CD8-positive, alpha-beta memory T cell (primary cell): ENCODE measurements around the gene MLLT3. TPM values are rescaled to one million over a fixed set of nuclear protein-coding genes. Genes with fewer than 3 reads are reported as not detected.

Experiments
- CTCF ChIA-PET: fragments of 350-600 bp; sonication (Branson Sonifier 250); formaldehyde crosslinking; loops from one replicate; lab custom pipeline; 2021; ENCODE audit warnings: antibody characterized with exemption; lab: Charles Lee
- POLR2A ChIA-PET: fragments of 350-600 bp; sonication (Branson Sonifier 250); formaldehyde crosslinking; loops from one replicate; lab custom pipeline; 2021; ENCODE audit warnings: antibody characterized with exemption; lab: Charles Lee
- DNase-seq, 5 donors: peaks; one replicate each; pipeline versions ENCODE4 v3.0.0 to v3.0.0-alpha.2; 2020 to 2022; ENCODE audit warnings: mixed read lengths in 1 of 5
- H3K27ac ChIP-seq: one replicate; pipeline ENCODE4 v1.7.0; 2013; ENCODE audit warnings: low read depth, mild to moderate bottlenecking, low read length, moderate library complexity
- H3K27me3 ChIP-seq: 2 replicates; pipeline ENCODE4 v1.7.0; 2013; ENCODE audit warnings: low read length, mild to moderate bottlenecking; ENCODE audit not compliant: insufficient read depth, poor library complexity, severe bottlenecking
- H3K36me3 ChIP-seq: 2 replicates; pipeline ENCODE4 v1.7.0; 2013; ENCODE audit warnings: mild to moderate bottlenecking, low read length, moderate library complexity; ENCODE audit not compliant: insufficient read depth
- H3K4me1 ChIP-seq: 2 replicates; pipeline ENCODE4 v1.7.0; 2013; ENCODE audit warnings: mild to moderate bottlenecking, low read length, moderate library complexity; ENCODE audit not compliant: insufficient read depth
- H3K4me3 ChIP-seq: 2 replicates; pipeline ENCODE4 v1.7.0; 2013; ENCODE audit warnings: mild to moderate bottlenecking, low read length
- H3K9me3 ChIP-seq: 2 replicates; pipeline ENCODE4 v1.7.0; 2013; ENCODE audit warnings: mild to moderate bottlenecking, low read length
- H3K27ac Mint-ChIP-seq, 8 donors: one replicate each; pipeline ENCODE4 v1.8.0; 2020 to 2021; ENCODE audit warnings: mixed read lengths in 8 of 8, mild to moderate bottlenecking in 6 of 8, inconsistent platforms in 3 of 8, moderate library complexity in 3 of 8
- H3K27me3 Mint-ChIP-seq, 2 donors: one replicate each; pipeline ENCODE4 v1.8.0; 2020 to 2021; ENCODE audit warnings: mixed read lengths in 2 of 2, mild to moderate bottlenecking in 1 of 2, moderate library complexity in 1 of 2
- H3K36me3 Mint-ChIP-seq, 3 donors: one replicate each; pipeline ENCODE4 v1.8.0; 2020 to 2021; ENCODE audit warnings: mixed read lengths in 3 of 3, inconsistent platforms in 1 of 3, mild to moderate bottlenecking in 1 of 3
- H3K4me1 Mint-ChIP-seq, 3 donors: one replicate each; pipeline ENCODE4 v1.8.0; 2020 to 2021; ENCODE audit warnings: mixed read lengths in 3 of 3, inconsistent platforms in 1 of 3, mild to moderate bottlenecking in 1 of 3
- H3K4me3 Mint-ChIP-seq, 7 donors: one replicate each; pipeline ENCODE4 v1.8.0; 2020 to 2021; ENCODE audit warnings: mixed read lengths in 7 of 7, mild to moderate bottlenecking in 6 of 7, moderate library complexity in 4 of 7, inconsistent platforms in 2 of 7
- H3K9me3 Mint-ChIP-seq, 5 donors: one replicate each; pipeline ENCODE4 v1.8.0; 2020 to 2022; ENCODE audit warnings: mixed read lengths in 5 of 5, mild to moderate bottlenecking in 3 of 5, moderate library complexity in 2 of 5, inconsistent platforms in 1 of 5
- polyA plus RNA-seq: library from polyadenylated mRNA; unstranded; fragments of 300-500 nt; fragmentation: Illumina TruSeq; gene quantifications from one replicate; pipeline ENCODE4 v1.2.3, GENCODE V29; 2021
- total RNA-seq, 2 experiments: library from RNA; stranded (reverse); gene quantifications; one replicate each; pipeline ENCODE4 v1.2.3, GENCODE V29; 2021

MLLT3 gene
- total and polyA plus RNA-seq, 3 experiments from 2014 or later, result 24.6 to 37.0 (median 36.8) TPM

GRCh38 chr9:20507431-20507830 is 114.9 kb downstream of the MLLT3 start:
- no peaks in the 10 kb centered on the region for H3K36me3 ChIP-seq
- POLR2A ChIA-PET, result no interaction called here

GRCh38 chr9:20506099-20506900 is 116.0 kb downstream of the MLLT3 start:
- Mint-ChIP-seq H3K27ac (no peak overlapping the region), H3K9me3 (peaks cover 0 to 2% (median 0%) of the 10 kb centered on the region in 5 donors), H3K4me3 (no peak overlapping the region), H3K4me1 (peaks cover 61 to 76% (median 75%) of the 10 kb centered on the region in 3 donors), H3K36me3 (no peaks in the 10 kb centered on the region), H3K27me3 (no peaks in the 10 kb centered on the region)
- no peaks in the 10 kb centered on the region for H3K36me3 ChIP-seq
- no peak for DNase-seq
- POLR2A ChIA-PET, result no interaction called here
- H3K4me1 ChIP-seq, result peaks cover 57% of the 10 kb centered on the region
- no peaks in the 10 kb centered on the region for H3K27me3 ChIP-seq
- CTCF ChIA-PET, result no interaction called here
- H3K27ac ChIP-seq, result no peak overlapping the region
- H3K9me3 ChIP-seq, result no peaks in the 10 kb centered on the region
- H3K4me3 ChIP-seq, result no peak overlapping the region

More at GRCh38 chr9:20507431-20507830, 114.9 kb downstream of the MLLT3 start:
- H3K4me1 ChIP-seq, result peaks cover 61% of the 10 kb centered on the region
- Mint-ChIP-seq H3K27me3 (no peaks in the 10 kb centered on the region), H3K27ac (peak overlapping the region in 2 of 8 donors; percentile 7 to 38), H3K36me3 (peaks cover 0 to 1% (median 0%) of the 10 kb centered on the region in 3 donors), H3K9me3 (peaks cover 0 to 2% (median 0%) of the 10 kb centered on the region in 5 donors), H3K4me1 (peaks cover 69 to 86% (median 85%) of the 10 kb centered on the region in 3 donors), H3K4me3 (no peak overlapping the region)
- no peak for DNase-seq
- no peaks in the 10 kb centered on the region for H3K27me3 ChIP-seq
- H3K27ac ChIP-seq, result no peak overlapping the region
- no peaks in the 10 kb centered on the region for H3K9me3 ChIP-seq
- no peak overlapping the region for H3K4me3 ChIP-seq
- CTCF ChIA-PET, result no interaction called here

GRCh38 chr9:20505574-20505973 is 116.7 kb downstream of the MLLT3 start:
- Histone ChIP-seq H3K9me3 (no peaks in the 10 kb centered on the region), H3K4me1 (peaks cover 57% of the 10 kb centered on the region), H3K36me3 (no peaks in the 10 kb centered on the region), H3K27me3 (no peaks in the 10 kb centered on the region), H3K27ac (no peak overlapping the region), H3K4me3 (no peak overlapping the region)
- H3K9me3 Mint-ChIP-seq, result peaks cover 0 to 2% (median 0%) of the 10 kb centered on the region in 5 donors
- ChIA-PET POLR2A (no interaction called here), CTCF (no interaction called here)
- H3K27ac Mint-ChIP-seq, result peak overlapping the region in 3 of 8 donors; percentile 5 to 61 (median 37)
- no peaks in the 10 kb centered on the region for H3K27me3 Mint-ChIP-seq
- H3K4me1 Mint-ChIP-seq, result peaks cover 64 to 83% (median 82%) of the 10 kb centered on the region in 3 donors
- no peaks in the 10 kb centered on the region for H3K36me3 Mint-ChIP-seq
- no peak for DNase-seq
- H3K4me3 Mint-ChIP-seq, result peak overlapping the region in 1 of 7 donors; percentile 4

DNA sequence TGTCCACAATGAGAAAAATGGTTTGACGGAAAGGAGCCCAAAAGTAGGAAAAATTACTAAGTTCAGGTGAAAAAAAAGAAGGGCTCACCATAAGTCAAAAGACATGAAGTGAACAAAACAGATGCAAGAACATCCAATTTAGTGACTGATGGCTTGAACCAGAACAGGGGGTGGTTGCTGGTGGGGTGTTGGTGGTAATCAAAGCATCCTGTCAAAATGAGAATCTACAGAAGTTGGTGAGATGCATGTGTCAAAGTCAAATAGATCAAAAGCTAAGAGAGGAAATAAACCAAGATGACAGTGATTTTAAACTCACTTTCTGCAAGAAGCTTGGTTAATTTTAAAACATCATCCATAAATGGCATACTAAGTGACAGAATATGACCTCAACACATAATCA is 117.4 kb downstream of the MLLT3 start:
- H3K27me3 ChIP-seq, result no peaks in the 10 kb centered on the region
- no peaks in the 10 kb centered on the region for H3K9me3 ChIP-seq
- H3K27ac ChIP-seq, result no peak overlapping the region
- Mint-ChIP-seq H3K27ac (peak overlapping the region in 6 of 8 donors; percentile 2 to 40 (median 12)), H3K4me1 (peaks cover 65 to 87% (median 86%) of the 10 kb centered on the region in 3 donors), H3K4me3 (peak overlapping the region in 4 of 7 donors; percentile 1 to 16 (median 7)), H3K27me3 (no peaks in the 10 kb centered on the region), H3K36me3 (no peaks in the 10 kb centered on the region), H3K9me3 (peaks cover 0 to under 1% (median 0%) of the 10 kb centered on the region in 5 donors)
- peak in 2 of 5 donors; percentile 41 to 71 for DNase-seq
- no peak overlapping the region for H3K4me3 ChIP-seq
- CTCF ChIA-PET, result no interaction called here
- no peaks in the 10 kb centered on the region for H3K36me3 ChIP-seq
- POLR2A ChIA-PET, result no interaction called here
- H3K4me1 ChIP-seq, result peaks cover 62% of the 10 kb centered on the region

DNA sequence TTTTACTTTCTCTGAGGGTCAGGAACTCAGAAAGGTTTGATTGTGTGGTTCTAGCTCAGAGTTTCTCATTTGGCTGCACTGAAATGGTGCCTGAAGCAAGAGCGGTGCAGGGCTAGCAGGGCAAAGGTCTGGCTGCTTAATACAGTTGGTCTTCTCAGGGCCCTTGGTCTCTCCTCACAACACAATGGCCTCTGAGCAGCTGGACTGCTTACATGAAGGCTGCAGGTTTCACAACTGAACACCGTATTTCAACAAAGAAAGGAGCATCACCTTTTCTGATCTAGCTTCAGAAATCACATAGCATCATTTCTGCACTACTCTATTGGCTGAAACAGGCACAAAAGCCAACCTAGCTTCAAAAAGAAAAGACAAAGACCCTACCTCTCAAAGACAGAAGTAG is 122.2 kb downstream of the MLLT3 start:
- Mint-ChIP-seq H3K4me1 (peaks cover 53 to 85% (median 82%) of the 10 kb centered on the region in 3 donors), H3K4me3 (no peak overlapping the region), H3K27ac (peak overlapping the region in 1 of 8 donors; percentile 34), H3K27me3 (no peaks in the 10 kb centered on the region), H3K9me3 (no peaks in the 10 kb centered on the region), H3K36me3 (peaks cover 1 to 5% (median 3%) of the 10 kb centered on the region in 3 donors)
- ChIA-PET POLR2A (no interaction called here), CTCF (no interaction called here)
- Histone ChIP-seq H3K4me3 (no peak overlapping the region), H3K4me1 (peaks cover 36% of the 10 kb centered on the region), H3K9me3 (no peaks in the 10 kb centered on the region), H3K27me3 (no peaks in the 10 kb centered on the region), H3K27ac (no peak overlapping the region), H3K36me3 (no peaks in the 10 kb centered on the region)
- DNase-seq, result no peak

GRCh38 chr9:20499013-20499412 is 123.3 kb downstream of the MLLT3 start:
- CTCF ChIA-PET, result no interaction called here
- POLR2A ChIA-PET, result no interaction called here
- Histone ChIP-seq H3K27me3 (no peaks in the 10 kb centered on the region), H3K9me3 (no peaks in the 10 kb centered on the region), H3K27ac (no peak overlapping the region), H3K4me1 (peaks cover 29% of the 10 kb centered on the region), H3K4me3 (no peak overlapping the region), H3K36me3 (no peaks in the 10 kb centered on the region)
- no peak for DNase-seq
- Mint-ChIP-seq H3K27ac (peak overlapping the region in 2 of 8 donors; percentile 11 to 18), H3K27me3 (no peaks in the 10 kb centered on the region), H3K4me1 (peaks cover 48 to 79% (median 78%) of the 10 kb centered on the region in 3 donors), H3K4me3 (no peak overlapping the region), H3K9me3 (no peaks in the 10 kb centered on the region), H3K36me3 (peaks cover 1 to 5% (median 3%) of the 10 kb centered on the region in 3 donors)

GRCh38 chr9:20496328-20496727 is 126.0 kb downstream of the MLLT3 start:
- Mint-ChIP-seq H3K27ac (no peak overlapping the region), H3K4me1 (peaks cover 42 to 86% (median 72%) of the 10 kb centered on the region in 3 donors), H3K27me3 (no peaks in the 10 kb centered on the region), H3K4me3 (peak overlapping the region in 1 of 7 donors; percentile 16), H3K36me3 (peaks cover 1 to 5% (median 3%) of the 10 kb centered on the region in 3 donors), H3K9me3 (no peaks in the 10 kb centered on the region)
- CTCF ChIA-PET, result no interaction called here
- H3K4me1 ChIP-seq, result peaks cover 22% of the 10 kb centered on the region
- POLR2A ChIA-PET, result no interaction called here
- H3K9me3 ChIP-seq, result no peaks in the 10 kb centered on the region
- H3K36me3 ChIP-seq, result no peaks in the 10 kb centered on the region
- no peak overlapping the region for H3K27ac ChIP-seq
- no peak overlapping the region for H3K4me3 ChIP-seq
- no peak for DNase-seq
- no peaks in the 10 kb centered on the region for H3K27me3 ChIP-seq

- peaks cover 20% of the 10 kb centered on the region for H3K4me1 ChIP-seq
- no peak overlapping the region for H3K27ac ChIP-seq
- Mint-ChIP-seq H3K9me3 (no peaks in the 10 kb centered on the region), H3K27me3 (no peaks in the 10 kb centered on the region), H3K27ac (no peak overlapping the region), H3K4me1 (peaks cover 43 to 85% (median 69%) of the 10 kb centered on the region in 3 donors), H3K4me3 (no peak overlapping the region), H3K36me3 (peaks cover 1 to 5% (median 3%) of the 10 kb centered on the region in 3 donors)
- H3K9me3 ChIP-seq, result no peaks in the 10 kb centered on the region
- no peaks in the 10 kb centered on the region for H3K27me3 ChIP-seq
- H3K4me3 ChIP-seq, result no peak overlapping the region
- ChIA-PET CTCF (no interaction called here), POLR2A (no interaction called here)
- no peaks in the 10 kb centered on the region for H3K36me3 ChIP-seq
- DNase-seq, result no peak
These were observed 127.2 kb downstream of the MLLT3 start for GRCh38 chr9:20495098-20495497.
